NT2/D1 (cell line): ENCODE measurements around the gene NEB.
"Not testable (repeated sequence)": the region's sequence is repeated elsewhere in the genome, so short reads cannot be mapped to it uniquely, and the experiment has no call there.

Source experiments
- DNase-seq: peaks from one replicate; pipeline ENCODE4 v3.0.0-alpha.2; 2011; ENCODE audit warnings: low read depth, low spot score
- H3K27me3 ChIP-seq: 2 replicates; pipeline ENCODE4 v1.6.0; 2011; ENCODE audit warnings: mild to moderate bottlenecking; ENCODE audit not compliant: insufficient read length, insufficient read depth
- H3K36me3 ChIP-seq: 2 replicates; pipeline ENCODE4 v1.6.1; 2011; ENCODE audit warnings: mild to moderate bottlenecking, low read length, mixed read lengths; ENCODE audit not compliant: insufficient read depth, insufficient read length
- H3K4me1 ChIP-seq: 2 replicates; pipeline ENCODE4 v1.5.1; 2011; ENCODE audit not compliant: insufficient read depth, insufficient read length
- H3K4me3 ChIP-seq: 2 replicates; pipeline ENCODE4 v1.5.1; 2011; ENCODE audit warnings: low read depth; ENCODE audit not compliant: insufficient read length
- H3K9ac ChIP-seq: 2 replicates; pipeline ENCODE4 v1.6.0; 2011; ENCODE audit warnings: low read depth; ENCODE audit not compliant: insufficient read length
- H3K9me3 ChIP-seq: 2 replicates; pipeline ENCODE4 v1.5.1; 2011; ENCODE audit warnings: mild to moderate bottlenecking, low read length; ENCODE audit not compliant: insufficient read depth
- SUZ12 ChIP-seq: IDR thresholded peaks from 2 replicates; pipeline ENCODE4 v1.6.1; 2011; ENCODE audit not compliant: insufficient read length, insufficient read depth; ENCODE audit errors: extremely low read depth
- YY1 ChIP-seq: IDR thresholded peaks from 2 replicates; pipeline ENCODE4 v1.6.1; 2011; ENCODE audit not compliant: insufficient read length, insufficient read depth
- ZNF274 ChIP-seq: IDR thresholded peaks from 2 replicates; pipeline ENCODE4 v1.6.1; 2011; ENCODE audit warnings: mild to moderate bottlenecking, low read depth, low read length

Gene NEB

GRCh38 chr2:151596903-151597608 is 137.2 kb downstream of the NEB start:
- not testable (repeated sequence) for H3K36me3 ChIP-seq, H3K4me3 ChIP-seq, H3K4me1 ChIP-seq, H3K9ac ChIP-seq, H3K9me3 ChIP-seq, H3K27me3 ChIP-seq, DNase-seq

DNA sequence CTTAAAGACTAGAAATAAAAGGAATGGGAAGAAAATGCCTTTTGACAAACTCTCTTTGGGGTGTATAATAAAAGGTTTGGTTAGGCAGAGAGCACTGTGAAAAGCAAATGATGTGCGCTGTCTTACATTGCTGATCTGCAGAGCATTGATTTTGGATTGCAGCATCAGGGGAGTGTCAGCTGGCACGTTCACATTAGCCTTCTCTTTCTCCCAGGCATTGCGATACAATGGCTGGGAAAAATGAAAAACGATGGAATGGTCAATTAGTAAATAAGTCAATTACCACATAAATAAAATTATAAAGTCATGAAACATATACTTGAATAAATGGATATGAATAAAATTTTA is 142.4 kb downstream of the NEB start:
- not testable (repeated sequence) for H3K9me3 ChIP-seq, H3K36me3 ChIP-seq, H3K27me3 ChIP-seq, DNase-seq, H3K9ac ChIP-seq, H3K4me1 ChIP-seq, H3K4me3 ChIP-seq

GRCh38 chr2:151591250-151591907 is 142.9 kb downstream of the NEB start:
- H3K4me3 ChIP-seq, H3K36me3 ChIP-seq, H3K27me3 ChIP-seq, DNase-seq, H3K4me1 ChIP-seq, H3K9ac ChIP-seq, H3K9me3 ChIP-seq: not testable (repeated sequence)

DNA sequence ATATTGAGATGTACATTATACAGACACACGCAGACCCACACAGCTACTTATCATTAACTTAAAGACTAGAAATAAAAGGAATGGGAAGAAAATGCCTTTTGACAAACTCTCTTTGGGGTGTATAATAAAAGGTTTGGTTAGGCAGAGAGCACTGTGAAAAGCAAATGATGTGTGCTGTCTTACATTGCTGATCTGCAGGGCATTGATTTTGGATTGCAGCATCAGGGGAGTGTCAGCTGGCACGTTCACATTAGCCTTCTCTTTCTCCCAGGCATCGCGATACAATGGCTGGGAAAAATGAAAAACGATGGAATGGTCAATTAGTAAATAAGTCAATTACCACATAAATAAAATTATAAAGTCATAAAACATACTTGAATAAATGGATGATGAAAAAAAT is 153.0 kb downstream of the NEB start:
- not testable (repeated sequence) for H3K4me1 ChIP-seq, H3K4me3 ChIP-seq, H3K27me3 ChIP-seq, H3K9me3 ChIP-seq, DNase-seq, H3K9ac ChIP-seq, H3K36me3 ChIP-seq

GRCh38 chr2:151580697-151581096 is 153.6 kb downstream of the NEB start:
- not testable (repeated sequence) for H3K9me3 ChIP-seq, H3K4me3 ChIP-seq, H3K36me3 ChIP-seq, DNase-seq, H3K4me1 ChIP-seq, H3K9ac ChIP-seq, H3K27me3 ChIP-seq

DNA sequence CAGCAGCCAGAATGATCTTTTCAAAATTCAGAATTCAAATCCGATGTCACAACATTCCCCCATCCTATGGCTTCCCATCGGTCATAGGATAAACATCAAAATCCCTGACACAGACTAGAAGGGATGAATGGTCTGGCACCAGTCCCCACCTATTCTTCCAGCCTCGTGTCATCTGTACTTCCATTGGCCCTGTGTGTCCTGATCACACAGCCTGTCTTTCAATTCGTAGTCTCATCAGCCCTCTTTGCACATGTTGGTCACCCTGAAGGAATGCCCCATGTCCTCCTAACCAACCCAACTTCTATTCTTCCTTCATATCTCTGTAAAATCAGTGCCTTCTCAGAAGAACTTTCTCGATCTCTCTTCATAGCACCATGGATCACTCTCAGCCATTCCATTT is 157.2 kb downstream of the NEB start:
- Histone ChIP-seq H3K9me3 (no peaks in the 10 kb centered on the region), H3K9ac (no peak overlapping the region), H3K4me3 (no peak overlapping the region), H3K27me3 (no peaks in the 10 kb centered on the region), H3K4me1 (no peaks in the 10 kb centered on the region), H3K36me3 (no peaks in the 10 kb centered on the region)
- TF ChIP-seq YY1 (no peak), SUZ12 (no peak), ZNF274 (no peak)
- DNase-seq = no peak

GRCh38 chr2:151576080-151576479 is 158.2 kb downstream of the NEB start:
- H3K36me3 ChIP-seq = no peaks in the 10 kb centered on the region
- H3K9me3 ChIP-seq = no peaks in the 10 kb centered on the region
- H3K4me3 ChIP-seq = no peak overlapping the region
- no peak for TF ChIP-seq SUZ12
- no peak for TF ChIP-seq ZNF274
- TF ChIP-seq YY1 = no peak
- no peak overlapping the region for H3K9ac ChIP-seq
- H3K4me1 ChIP-seq = no peaks in the 10 kb centered on the region
- no peak for DNase-seq
- no peaks in the 10 kb centered on the region for H3K27me3 ChIP-seq

GRCh38 chr2:151575338-151575737 is 158.9 kb downstream of the NEB start:
- Histone ChIP-seq H3K36me3 (no peaks in the 10 kb centered on the region), H3K27me3 (no peaks in the 10 kb centered on the region), H3K9ac (no peak overlapping the region), H3K9me3 (no peaks in the 10 kb centered on the region), H3K4me3 (no peak overlapping the region), H3K4me1 (no peaks in the 10 kb centered on the region)
- TF ChIP-seq SUZ12 = no peak
- TF ChIP-seq ZNF274 = no peak
- TF ChIP-seq YY1 = no peak
- no peak for DNase-seq
